Prostate gland (tissue), 2 donors: ENCODE results near the gene CENPP.

ENCODE experiments used
- POLR2AphosphoS5 ChIP-seq: sonication (generic); formaldehyde crosslinking; IDR thresholded peaks from one replicate; pipeline ENCODE4 v1.6.1; 2017; ENCODE audit warnings: antibody characterized with exemption
- TF ChIP-seq, protein P1 (sequence below), 4 experiments: fragments of 200-600 bp in 2 of 4; fragments of 450-650 bp in 2 of 4; sonication (generic) in 2 of 4; IDR thresholded peaks; 1 replicate in 3 of 4; 2 replicates in 1 of 4; pipeline ENCODE4 v1.5.1; 2016 to 2019; ENCODE audit warnings: antibody characterized with exemption in 4 of 4, mild to moderate bottlenecking in 2 of 4, moderate library complexity in 2 of 4

DNA sequence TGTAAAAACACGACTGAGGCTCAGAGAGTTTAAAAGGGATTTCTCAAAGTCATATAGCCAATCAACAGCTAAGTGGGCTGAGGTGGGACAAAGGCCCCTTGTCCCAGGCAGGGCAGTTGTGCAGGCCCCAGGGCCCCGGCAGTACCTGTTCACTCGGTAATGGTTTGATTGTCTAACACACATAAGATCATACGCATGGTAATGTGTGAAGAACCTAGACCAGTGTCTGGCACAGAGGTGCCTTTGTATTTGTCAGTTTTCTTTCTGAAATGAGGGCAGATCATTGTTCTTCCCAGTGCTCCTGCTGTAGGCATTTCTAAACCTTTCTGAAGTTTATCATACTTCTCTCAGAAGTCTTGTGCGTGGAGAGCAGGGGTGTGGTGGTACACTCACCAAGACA lies 277.3 kb downstream of the CENPP start:
- TF ChIP-seq, protein P1, sequence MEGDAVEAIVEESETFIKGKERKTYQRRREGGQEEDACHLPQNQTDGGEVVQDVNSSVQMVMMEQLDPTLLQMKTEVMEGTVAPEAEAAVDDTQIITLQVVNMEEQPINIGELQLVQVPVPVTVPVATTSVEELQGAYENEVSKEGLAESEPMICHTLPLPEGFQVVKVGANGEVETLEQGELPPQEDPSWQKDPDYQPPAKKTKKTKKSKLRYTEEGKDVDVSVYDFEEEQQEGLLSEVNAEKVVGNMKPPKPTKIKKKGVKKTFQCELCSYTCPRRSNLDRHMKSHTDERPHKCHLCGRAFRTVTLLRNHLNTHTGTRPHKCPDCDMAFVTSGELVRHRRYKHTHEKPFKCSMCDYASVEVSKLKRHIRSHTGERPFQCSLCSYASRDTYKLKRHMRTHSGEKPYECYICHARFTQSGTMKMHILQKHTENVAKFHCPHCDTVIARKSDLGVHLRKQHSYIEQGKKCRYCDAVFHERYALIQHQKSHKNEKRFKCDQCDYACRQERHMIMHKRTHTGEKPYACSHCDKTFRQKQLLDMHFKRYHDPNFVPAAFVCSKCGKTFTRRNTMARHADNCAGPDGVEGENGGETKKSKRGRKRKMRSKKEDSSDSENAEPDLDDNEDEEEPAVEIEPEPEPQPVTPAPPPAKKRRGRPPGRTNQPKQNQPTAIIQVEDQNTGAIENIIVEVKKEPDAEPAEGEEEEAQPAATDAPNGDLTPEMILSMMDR (IDR thresholded peaks at IDR 0.05) = no peak
- no peak for TF ChIP-seq POLR2AphosphoS5
